HG03342 (cell line): Measurements from ENCODE around the gene DMPK.
"Not testable (repeated sequence)": the region's sequence is repeated elsewhere in the genome, so short reads cannot be mapped to it uniquely, and the experiment has no call there.

Experiments
- ATAC-seq: cut with Tn5 transposase; IDR thresholded peaks from one replicate; pipeline ENCODE4 v1.9.1; 2021; ENCODE audit warnings: mild to moderate bottlenecking, moderate library complexity; ENCODE audit not compliant: unreplicated experiment

The DMPK gene

GRCh38 chr19:45815481-45816216 lies 33.4 kb upstream of the DMPK start:
- ATAC-seq: no peak

DNA sequence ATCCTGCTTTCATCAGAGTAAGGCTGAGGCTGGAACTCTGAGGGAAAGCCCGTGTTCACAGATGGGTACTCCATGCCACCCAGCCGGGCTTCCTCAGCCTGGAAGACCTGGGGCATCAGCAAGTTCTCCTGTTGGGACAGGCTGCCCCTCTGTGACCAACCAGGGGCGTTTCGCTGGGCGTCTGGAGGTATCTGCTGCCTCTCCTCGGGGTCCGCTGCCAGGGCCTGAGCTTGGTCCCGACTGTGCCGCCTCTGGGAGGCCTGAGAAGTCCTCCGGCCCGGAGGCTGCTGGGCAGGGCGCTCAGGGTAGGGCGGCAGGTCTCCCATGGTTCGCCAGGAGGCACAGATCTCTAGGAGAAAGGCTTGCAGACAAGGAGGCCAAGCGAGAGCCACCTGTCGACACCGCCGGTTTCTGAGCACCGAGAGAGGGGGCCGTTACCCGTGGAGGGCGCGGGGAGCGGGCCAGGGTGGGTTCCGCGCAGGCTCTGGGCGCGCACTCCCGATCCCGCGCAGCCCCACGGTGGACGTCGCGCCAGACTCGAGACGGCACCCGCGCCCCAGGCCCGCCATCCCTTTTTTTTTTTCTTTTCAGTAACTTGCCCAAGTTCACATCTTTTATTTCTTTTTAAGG lies 32.7 kb upstream of the DMPK start, which contains the start of gene RSPH6A:
Gene RSPH6A (minus strand): TSS at position 458 of the 630 bp plus-strand sequence. CDS start 132 bp downstream, at position 326.
- ATAC-seq: no peak

- ATAC-seq: no peak
These were observed 32.0 kb upstream of the DMPK start for GRCh38 chr19:45814166-45814780.

DNA sequence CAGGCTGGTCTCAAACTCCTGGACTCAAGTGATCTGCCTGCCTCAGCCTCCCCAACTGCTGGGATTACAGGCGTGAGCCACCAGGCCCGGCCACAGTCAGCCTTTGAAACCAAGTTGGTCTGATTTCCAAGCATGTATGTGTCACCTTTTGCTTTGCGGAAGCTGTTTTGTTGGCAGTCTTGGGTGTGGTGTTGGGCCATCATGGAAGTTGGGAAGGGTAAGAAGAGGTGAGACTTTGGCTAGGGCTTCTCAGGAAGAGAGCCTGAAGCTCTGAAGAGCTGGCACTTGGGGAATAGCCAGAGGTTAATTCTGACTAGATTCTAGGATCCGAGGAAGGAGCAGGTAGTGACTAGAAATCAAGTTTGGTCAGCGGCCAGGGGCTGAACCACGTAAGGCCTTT lies 30.0 kb upstream of the DMPK start:
- no peak for ATAC-seq

DNA sequence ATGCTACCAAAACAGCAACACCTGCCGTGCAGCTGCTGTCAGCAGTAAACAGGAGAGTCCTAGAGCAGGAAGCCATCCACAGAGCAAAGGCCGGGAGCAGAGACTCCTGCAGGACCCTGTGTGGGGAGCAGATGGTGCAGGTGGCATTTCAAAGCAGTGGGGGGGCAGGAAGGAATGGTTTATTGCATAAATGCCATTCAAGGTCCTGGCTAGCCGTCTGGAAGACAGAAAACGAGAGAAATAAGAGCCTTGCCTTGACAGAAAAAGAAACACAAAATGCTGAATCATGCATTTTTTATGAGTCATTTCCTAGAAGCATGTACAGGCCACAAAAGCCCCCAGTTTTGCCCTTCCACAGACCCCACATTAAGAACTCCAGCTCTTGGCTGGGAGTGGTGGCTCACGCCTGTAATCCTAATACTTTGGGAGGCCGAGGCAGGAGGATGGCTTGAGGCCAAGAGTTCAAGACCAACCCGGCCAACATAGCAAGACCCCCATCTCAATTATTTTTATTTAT lies 27.4 kb upstream of the DMPK start:
- no peak for ATAC-seq

DNA sequence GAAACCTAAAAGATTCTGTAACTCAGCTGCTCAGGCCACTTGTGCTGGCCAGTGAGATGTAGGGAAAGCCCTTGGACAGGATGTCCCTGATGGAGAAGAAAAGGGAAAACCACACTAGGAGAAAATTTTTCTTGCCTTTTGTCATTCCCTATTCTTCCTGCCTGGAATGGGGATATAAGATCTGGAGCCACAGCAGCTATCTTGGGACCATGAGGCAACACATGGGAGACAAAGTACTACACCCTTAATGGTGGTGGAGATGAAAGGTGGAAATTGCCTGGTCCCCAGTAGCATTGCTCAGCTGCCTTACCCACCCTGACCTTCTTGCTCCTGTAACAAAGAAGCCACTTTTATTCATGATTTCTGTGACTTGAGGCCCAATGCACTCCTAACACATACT lies 23.4 kb upstream of the DMPK start:
- ATAC-seq: no peak

- ATAC-seq: no peak
These were observed 22.6 kb upstream of the DMPK start for GRCh38 chr19:45804959-45805230.

- ATAC-seq: no peak
These were observed 22.1 kb upstream of the DMPK start for GRCh38 chr19:45804140-45804958.

- ATAC-seq: no peak
These were observed 19.4 kb upstream of the DMPK start for GRCh38 chr19:45801603-45802175.

GRCh38 chr19:45800070-45800553 lies 17.8 kb upstream of the DMPK start:
- ATAC-seq: no peak

GRCh38 chr19:45799541-45799940 lies 17.3 kb upstream of the DMPK start:
- ATAC-seq: not testable (repeated sequence)

DNA sequence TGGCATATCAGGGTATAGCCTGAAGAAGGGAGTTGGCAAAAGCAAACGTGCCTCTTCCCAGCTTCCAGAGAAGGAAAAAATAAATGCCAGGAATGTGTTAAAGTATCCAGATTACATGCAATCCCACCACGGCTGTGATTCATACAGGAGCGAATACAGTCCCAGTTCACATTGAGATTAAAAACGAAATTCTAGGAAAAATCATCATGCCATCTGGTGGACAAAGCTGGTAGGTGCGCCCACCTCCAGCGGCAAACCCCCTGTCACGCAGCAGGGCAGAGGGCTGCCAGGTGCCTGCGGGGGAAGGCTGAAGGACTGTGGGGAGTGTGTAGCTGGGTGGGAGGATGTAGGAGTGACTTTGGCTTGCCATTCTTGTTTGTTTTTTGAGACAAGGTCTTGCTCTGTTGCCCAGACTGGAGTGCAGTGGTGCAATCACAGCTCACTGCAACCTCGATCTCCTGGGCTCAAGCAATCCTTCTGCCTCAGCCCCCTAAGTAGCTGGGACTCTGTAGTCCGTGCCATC lies 16.8 kb upstream of the DMPK start:
- no peak for ATAC-seq

DNA sequence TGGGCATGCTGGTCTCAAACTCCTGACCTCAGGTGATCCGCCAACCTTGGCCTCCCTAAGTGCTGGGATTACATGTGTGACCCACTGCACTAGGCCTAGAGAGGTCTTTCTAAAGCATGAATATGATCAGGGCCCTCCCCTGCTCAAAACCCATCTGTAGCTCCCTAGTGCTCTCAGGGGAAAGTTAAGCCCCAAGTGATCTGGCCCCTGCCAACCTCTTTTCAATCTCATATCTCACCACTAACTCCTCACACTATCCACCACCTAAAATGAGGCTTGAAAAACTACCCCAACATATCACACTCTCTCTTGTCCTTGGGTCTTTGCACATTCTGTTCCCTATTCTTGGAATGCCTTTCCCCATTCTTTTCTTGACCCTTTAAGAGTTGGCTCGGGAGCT lies 12.3 kb upstream of the DMPK start:
- ATAC-seq: no peak

DNA sequence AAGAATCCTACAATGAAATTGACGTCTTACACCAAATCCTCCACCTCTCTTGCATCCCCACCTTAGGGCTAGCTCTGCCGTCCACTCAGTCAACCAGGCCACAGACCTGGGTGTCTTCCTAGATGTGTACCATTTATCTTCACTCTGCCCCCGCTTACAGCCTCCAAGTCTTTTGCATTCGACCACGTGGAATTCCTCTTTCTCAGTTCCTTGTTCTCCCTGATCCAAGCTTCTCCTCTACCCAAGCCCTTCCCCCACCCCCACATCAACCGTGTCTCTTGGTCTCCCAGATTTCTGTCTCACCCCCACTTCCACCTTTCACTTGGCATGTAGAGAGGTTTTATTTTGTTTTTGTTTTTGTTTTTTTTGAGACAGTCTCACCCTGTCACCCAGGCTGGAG lies 11.6 kb upstream of the DMPK start:
- ATAC-seq: no peak

GRCh38 chr19:45793178-45793564 lies 10.9 kb upstream of the DMPK start:
- ATAC-seq: no peak

DNA sequence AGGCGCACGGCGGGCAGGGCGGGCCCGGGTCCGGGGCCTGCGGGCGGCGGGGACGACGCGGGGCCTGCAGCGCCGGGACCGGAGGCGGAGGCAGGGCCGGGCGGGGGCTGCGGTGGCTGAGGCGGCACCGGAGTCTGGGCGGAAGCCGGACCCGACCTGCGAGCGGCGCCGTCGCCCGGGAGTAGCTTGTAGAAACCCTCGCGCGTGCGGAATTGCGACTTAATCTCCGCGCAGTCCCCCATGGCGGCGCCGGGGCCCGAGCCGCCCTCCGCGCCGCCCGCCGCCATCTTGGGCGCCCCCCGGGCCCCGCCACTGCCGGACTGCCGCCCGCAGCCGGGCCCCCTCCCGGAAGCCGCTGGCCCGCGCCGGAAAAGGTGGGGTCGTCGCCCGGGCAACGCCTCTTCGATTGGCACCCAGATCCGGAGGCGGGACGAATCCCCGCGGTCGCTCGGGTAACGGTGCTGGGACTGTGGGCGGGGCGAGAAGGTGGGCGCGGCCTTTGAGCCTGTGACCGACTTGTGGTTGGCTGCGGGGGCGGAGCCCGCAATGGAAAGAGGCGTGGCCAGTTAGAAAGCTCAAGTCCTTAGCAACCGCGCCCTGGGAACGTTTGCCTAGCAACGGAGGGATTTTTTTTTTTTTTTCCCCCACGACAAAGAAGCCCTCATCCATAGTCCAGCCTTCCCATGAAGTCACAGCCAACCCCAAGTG lies 10.3 kb upstream of the DMPK start, which contains the start of gene DMWD:
Gene DMWD (minus strand): TSS at position 376 of the 708 bp plus-strand sequence. CDS start 89 bp downstream, at position 287.
- peak; percentile 87 for ATAC-seq

DNA sequence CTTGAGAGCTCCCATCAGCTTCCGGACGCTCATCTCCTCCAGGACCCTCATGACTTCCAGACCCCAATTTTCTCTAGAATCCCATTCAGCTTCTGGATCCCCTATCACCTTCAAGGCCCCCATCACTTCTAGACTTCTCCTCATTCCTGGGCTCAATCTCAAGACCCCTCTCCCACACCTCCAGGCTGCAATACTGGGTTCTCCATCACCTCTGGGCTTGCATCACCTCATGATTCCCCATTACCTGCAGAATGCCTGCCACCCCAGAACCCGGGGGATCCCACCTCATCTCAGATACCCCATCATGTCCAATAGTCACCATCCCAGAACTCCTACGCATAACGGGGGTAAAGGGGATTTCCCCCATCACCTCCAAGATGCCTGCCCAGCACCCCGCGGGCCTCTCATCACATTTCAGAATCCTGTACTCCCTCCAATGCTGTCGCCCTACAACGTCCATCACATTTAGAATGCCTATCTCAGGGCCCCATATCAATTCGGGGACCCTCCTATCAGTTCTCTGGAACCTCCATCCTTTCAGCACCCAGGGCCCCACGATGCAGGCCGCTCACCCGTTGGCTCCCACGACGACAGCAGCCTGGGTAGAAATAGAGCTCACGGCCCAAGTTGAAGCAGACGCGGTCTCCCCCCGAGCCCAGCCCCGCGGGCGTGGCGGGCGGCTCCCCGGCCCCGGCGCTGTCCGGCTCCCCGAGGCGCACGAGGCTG lies 9.6 kb upstream of the DMPK start:
- ATAC-seq: peak; percentile 10

DNA sequence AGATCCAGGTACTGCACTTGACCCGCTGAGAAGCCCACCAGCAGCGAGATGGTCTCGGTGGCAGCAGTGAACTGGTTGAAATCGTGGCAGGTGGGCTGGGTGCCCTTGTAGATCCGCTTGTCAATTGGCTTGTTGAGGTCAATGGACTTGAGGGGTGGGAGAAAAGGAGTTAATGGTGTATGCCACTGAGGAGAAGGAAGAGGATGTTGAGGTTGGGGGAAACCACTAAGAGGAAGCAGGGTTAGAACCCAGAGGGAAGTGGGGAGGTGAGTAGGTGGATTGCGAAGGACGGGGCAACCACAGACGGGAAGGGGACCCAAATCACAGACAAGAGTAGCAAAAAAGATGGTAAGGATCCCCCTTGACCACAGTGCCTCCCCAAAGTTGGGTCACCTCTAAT lies 8.7 kb upstream of the DMPK start:
- no peak for ATAC-seq
